SJSA1 (cell line): ENCODE data around the gene EPN2. TPM values are rescaled to one million over a fixed set of nuclear protein-coding genes. Genes with fewer than 3 reads are reported as not detected.
"Not testable (repeated sequence)": the region's sequence is repeated elsewhere in the genome, so short reads cannot be mapped to it uniquely, and the experiment has no call there.

Source experiments
- DNase-seq, 2 experiments: peaks; one replicate each; pipeline ENCODE4 v3.0.0-alpha.2; 2015 to 2020; ENCODE audit warnings: low spot score in 2 of 2, low read depth in 1 of 2
- H3K27ac ChIP-seq: fragments of 250-450 bp; sonication (Bioruptor Pico); 2 replicates; pipeline ENCODE4 v1.5.1; 2020; ENCODE audit warnings: mild to moderate bottlenecking, moderate library complexity
- H3K27me3 ChIP-seq: fragments of 250-450 bp; sonication (Bioruptor Pico); replicated peaks from 2 replicates; pipeline ENCODE4 v1.5.1; 2020; ENCODE audit warnings: mild to moderate bottlenecking, moderate library complexity
- H3K36me3 ChIP-seq: fragments of 250-450 bp; sonication (Bioruptor Pico); 2 replicates; pipeline ENCODE4 v1.5.1; 2020; ENCODE audit warnings: mild to moderate bottlenecking
- H3K4me1 ChIP-seq: fragments of 250-450 bp; sonication (Bioruptor Pico); replicated peaks from 2 replicates; pipeline ENCODE4 v1.6.1; 2021; ENCODE audit warnings: mild to moderate bottlenecking
- H3K4me3 ChIP-seq: fragments of 250-450 bp; sonication (Bioruptor Pico); 2 replicates; pipeline ENCODE4 v1.5.1; 2020; ENCODE audit warnings: mild to moderate bottlenecking
- H3K9me3 ChIP-seq: fragments of 250-450 bp; sonication (Bioruptor Pico); replicated peaks from 2 replicates; pipeline ENCODE4 v1.5.1; 2020; ENCODE audit warnings: mild to moderate bottlenecking
- total RNA-seq: library from RNA; depleted of rRNA; stranded (reverse); fragments of >200 nt; shearing (Covaris generic); gene quantifications from 2 replicates; pipeline ENCODE4 v1.2.3, GENCODE V29; 2014

Gene EPN2
- total RNA-seq, 1 experiment from 2014 or later: 19.9 TPM

DNA sequence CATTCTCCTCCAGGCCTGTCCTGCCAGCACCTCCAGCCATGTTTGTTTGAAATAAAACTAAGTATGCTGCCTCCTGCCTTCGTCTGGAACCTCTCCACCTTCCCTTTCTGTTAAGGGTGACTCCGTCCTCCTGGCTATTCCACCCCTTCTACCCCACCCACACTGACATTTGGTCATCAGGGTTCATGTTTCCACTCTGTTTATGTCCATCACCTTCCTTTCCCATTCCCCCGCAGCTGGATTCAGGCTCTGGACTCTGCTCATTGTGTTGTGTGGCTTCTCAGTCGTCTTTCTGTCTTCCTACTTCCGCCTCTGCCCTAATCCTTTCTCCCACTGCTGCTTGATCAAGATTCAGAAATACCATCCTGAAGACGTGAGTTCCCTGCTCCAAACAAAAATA lies 28.6 kb downstream of the EPN2 start:
- Histone ChIP-seq H3K36me3 (peaks cover 4% of the 10 kb centered on the region; the same call in 1 of the 2 replicates), H3K9me3 (no peaks in the 10 kb centered on the region), H3K27me3 (no peaks in the 10 kb centered on the region), H3K4me3 (no peak overlapping the region), H3K27ac (no peak overlapping the region), H3K4me1 (peaks cover 23% of the 10 kb centered on the region)
- no peak for DNase-seq

DNA sequence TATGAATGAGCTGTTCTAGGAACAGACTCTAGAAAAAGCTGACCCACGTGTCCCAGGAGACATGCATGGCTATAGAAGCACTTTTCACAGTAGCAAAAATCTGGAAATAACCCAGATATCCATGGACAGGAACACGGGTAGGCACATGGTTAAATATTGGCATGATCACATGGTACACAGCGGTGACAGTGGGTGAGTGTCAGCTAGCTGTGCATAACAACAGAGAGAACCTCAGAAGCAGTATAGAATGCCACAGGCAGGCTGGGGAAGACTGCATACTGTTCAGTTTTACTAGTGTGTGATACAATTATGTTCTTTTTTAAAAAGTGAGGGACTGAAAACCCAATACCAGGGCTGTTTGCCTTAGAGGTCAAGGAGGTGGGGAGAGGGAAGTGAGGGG lies 31.4 kb downstream of the EPN2 start:
- no peaks in the 10 kb centered on the region for H3K9me3 ChIP-seq
- no peaks in the 10 kb centered on the region for H3K36me3 ChIP-seq
- H3K27ac ChIP-seq: no peak overlapping the region
- peaks cover 17% of the 10 kb centered on the region for H3K4me1 ChIP-seq
- H3K27me3 ChIP-seq: no peaks in the 10 kb centered on the region
- DNase-seq: no peak
- H3K4me3 ChIP-seq: no peak overlapping the region

DNA sequence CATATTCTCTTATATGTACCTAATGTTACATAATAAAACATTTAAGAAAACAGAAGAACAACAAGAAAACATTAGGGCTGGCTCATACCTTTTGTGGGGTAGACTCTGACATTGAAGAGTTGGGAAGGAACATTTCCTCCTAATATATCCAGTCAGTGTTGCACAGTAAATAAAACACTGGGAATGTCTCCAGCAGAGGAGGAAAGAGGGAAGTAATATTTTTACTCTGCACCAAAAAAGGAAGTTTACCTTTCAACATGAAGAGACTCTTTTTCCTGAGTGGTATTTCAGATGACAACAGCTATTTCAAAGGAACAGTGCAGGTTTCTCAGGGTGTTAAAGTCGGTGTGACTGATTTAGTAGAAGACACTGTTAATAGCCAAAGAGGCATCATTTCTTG lies 31.9 kb downstream of the EPN2 start:
- Histone ChIP-seq H3K27ac (no peak overlapping the region), H3K4me1 (peaks cover 17% of the 10 kb centered on the region), H3K9me3 (no peaks in the 10 kb centered on the region), H3K36me3 (no peaks in the 10 kb centered on the region; the same call in 1 of the 2 replicates), H3K4me3 (no peak overlapping the region), H3K27me3 (no peaks in the 10 kb centered on the region)
- DNase-seq: no peak

DNA sequence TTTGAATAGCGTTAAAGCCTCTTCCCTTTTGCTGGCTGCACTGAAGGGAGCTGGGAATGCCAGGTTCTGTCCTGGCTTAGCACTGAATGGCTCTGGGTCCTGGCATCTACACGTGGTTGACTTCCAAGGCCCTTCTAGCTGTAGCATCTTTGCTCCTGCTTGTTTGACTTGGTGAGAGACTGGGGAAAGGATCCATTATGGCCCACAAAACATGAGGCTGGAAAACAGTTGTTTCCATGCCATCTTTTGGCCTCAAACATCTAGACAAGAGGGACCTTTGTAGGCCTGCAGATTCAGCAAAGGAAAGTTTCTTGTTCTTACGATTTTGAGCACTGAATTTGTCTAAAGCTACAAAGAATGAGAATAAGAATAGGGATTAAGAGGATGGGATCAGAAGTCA lies 32.5 kb downstream of the EPN2 start:
- Histone ChIP-seq H3K36me3 (peaks cover 3% of the 10 kb centered on the region; the same call in 1 of the 2 replicates), H3K9me3 (no peaks in the 10 kb centered on the region), H3K27me3 (no peaks in the 10 kb centered on the region), H3K27ac (no peak overlapping the region), H3K4me1 (peaks cover 11% of the 10 kb centered on the region), H3K4me3 (no peak overlapping the region)
- no peak for DNase-seq

DNA sequence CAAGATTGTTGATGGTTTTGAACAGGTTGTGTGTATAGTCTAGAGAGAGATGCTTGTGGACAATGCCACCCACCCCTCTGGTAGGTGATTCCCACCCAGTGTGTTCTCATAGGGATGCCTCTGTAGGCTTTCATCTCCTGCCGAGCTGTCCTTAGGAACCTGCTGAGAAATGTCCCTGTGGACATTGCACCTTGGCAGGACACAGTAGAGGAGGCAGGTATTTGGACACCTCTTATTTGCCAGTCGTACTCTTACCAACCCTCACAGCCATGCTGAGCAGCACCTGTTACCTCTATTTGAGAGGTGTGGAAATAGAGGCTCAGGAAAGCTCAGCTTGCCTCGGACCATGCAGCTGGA lies 33.2 kb downstream of the EPN2 start:
- H3K4me1 ChIP-seq: peaks cover 10% of the 10 kb centered on the region; the same call in 1 of the 2 replicates
- DNase-seq: no peak
- H3K27ac ChIP-seq: no peak overlapping the region
- peaks cover 3% of the 10 kb centered on the region; the same call in 1 of the 2 replicates for H3K36me3 ChIP-seq
- no peaks in the 10 kb centered on the region for H3K27me3 ChIP-seq
- H3K4me3 ChIP-seq: no peak overlapping the region
- no peaks in the 10 kb centered on the region for H3K9me3 ChIP-seq

DNA sequence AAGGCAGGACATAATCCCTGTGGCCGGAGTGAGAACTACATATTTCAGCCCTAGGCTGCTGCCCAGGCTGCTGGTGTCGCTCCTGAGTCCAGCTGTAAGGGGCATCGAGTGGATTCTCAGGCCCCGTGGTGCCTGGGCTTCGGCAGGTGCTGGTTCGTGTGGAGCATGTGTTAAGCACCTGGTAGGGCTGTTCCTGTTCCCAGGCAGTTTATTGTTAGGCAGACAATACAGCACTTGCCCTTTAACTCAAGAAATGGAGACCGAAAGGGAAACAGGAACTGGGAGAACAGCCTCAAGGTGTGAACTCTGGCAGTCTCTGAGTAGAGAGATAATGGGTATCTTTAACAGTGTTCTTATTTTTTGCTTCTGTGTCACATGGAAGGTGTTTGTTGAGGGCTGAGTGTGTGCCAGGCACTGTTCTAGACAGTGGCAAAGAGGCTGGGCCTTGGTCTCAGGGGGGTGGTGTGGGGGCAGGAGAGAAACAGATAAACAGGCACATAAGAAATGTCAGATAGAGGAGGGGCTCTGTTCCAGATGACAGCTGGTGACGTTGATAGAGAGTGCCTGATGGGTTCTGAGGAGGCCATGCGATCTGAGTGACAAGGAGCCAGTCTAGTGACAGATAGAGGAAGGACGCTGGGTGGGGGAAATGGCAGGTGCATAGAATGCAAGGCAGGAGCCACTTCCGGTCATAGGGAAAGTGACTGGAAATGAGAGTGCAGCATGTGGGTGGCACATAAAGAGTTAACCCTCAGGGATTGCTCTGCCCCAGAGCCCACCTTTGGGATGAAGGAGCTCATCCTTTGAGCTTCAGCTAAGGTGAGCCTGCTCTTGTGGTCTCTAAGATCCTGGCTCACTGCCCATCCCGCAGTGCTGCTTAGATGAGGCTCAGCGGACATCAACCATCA lies 33.8 kb downstream of the EPN2 start:
- no peak overlapping the region for H3K4me3 ChIP-seq
- peaks cover 10% of the 10 kb centered on the region; the same call in 1 of the 2 replicates for H3K4me1 ChIP-seq
- no peaks in the 10 kb centered on the region for H3K27me3 ChIP-seq
- no peaks in the 10 kb centered on the region for H3K9me3 ChIP-seq
- peaks cover 3% of the 10 kb centered on the region; the same call in 1 of the 2 replicates for H3K36me3 ChIP-seq
- H3K27ac ChIP-seq: no peak overlapping the region
- DNase-seq: no peak

DNA sequence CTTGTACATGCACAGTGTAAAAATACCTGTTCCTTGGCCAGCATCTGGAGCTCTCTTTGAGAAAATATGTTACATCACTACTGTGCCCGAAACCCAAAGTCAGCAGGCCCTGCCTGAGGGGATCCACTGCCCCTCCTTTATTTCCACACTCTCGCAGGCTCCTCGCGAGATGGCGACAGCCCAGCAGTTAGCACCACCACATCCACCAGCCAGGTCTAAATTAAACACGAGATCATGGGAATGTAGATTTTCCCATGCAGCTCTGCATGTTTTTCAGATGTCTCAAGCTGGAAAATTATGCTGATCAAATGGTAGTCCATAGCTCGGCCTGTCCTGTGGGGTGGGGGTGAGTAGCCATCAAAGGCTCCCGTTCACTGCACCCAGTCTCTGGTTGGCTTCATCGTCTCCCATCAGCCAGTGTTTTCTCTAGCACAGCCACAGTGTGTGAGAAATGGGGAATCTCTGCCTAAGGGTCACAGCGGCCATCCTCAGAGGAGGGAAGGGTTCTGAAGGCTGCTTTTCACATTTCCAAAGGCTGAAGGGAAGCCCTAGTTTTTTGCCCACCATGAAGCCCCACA lies 34.7 kb downstream of the EPN2 start:
- Histone ChIP-seq H3K9me3 (no peaks in the 10 kb centered on the region; the same call in 1 of the 2 replicates), H3K27ac (no peak overlapping the region), H3K4me3 (no peak overlapping the region), H3K36me3 (peaks cover 3% of the 10 kb centered on the region; the same call in 1 of the 2 replicates), H3K4me1 (peaks cover 10% of the 10 kb centered on the region; the same call in 1 of the 2 replicates), H3K27me3 (no peaks in the 10 kb centered on the region)
- no peak for DNase-seq

DNA sequence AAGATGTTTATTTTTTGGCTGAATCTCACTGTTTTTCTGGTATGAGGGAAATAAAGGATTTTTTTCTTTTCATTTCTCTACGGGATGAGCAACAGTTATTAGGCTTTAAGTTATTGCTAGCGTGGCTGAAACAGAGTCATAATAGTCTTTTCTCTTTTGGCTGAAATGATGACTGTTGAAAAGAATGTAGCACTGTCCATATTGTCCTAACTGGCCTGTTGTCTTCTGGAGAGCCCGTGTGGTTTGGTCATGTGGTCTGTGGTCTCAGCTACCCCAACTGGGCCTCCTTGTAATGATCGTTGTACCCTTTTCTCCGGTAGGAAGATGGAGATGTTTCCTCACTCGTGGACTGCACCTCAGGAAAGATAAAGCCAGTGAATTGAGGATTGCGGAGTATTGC lies 36.6 kb downstream of the EPN2 start:
- Histone ChIP-seq H3K27ac (no peak overlapping the region), H3K36me3 (peaks cover 3% of the 10 kb centered on the region; the same call in 1 of the 2 replicates), H3K27me3 (no peaks in the 10 kb centered on the region), H3K4me3 (no peak overlapping the region), H3K4me1 (peaks cover 10% of the 10 kb centered on the region; the same call in 1 of the 2 replicates), H3K9me3 (no peaks in the 10 kb centered on the region; the same call in 1 of the 2 replicates)
- DNase-seq: no peak

DNA sequence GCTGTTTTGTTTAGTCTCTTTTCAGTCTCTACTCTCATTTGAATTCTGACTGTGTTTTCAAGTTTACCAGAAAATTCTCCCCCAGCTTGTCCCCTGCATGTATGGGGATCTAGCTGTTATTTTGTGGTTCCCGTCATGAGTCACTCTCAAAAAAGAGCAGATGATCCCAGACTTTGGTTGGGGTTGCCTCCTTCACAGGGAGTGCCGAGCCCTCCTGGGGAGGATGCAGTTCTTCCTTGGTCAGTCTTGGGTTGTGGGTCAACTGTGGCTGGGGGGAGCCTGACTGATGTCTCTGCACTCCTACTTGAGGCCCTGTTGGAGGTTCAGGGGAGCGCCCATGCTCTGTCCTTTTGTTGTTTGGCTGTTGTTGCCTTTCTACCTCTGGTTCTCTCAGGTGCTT lies 37.7 kb downstream of the EPN2 start:
- H3K36me3 ChIP-seq: peaks cover 3% of the 10 kb centered on the region; the same call in 1 of the 2 replicates

DNA sequence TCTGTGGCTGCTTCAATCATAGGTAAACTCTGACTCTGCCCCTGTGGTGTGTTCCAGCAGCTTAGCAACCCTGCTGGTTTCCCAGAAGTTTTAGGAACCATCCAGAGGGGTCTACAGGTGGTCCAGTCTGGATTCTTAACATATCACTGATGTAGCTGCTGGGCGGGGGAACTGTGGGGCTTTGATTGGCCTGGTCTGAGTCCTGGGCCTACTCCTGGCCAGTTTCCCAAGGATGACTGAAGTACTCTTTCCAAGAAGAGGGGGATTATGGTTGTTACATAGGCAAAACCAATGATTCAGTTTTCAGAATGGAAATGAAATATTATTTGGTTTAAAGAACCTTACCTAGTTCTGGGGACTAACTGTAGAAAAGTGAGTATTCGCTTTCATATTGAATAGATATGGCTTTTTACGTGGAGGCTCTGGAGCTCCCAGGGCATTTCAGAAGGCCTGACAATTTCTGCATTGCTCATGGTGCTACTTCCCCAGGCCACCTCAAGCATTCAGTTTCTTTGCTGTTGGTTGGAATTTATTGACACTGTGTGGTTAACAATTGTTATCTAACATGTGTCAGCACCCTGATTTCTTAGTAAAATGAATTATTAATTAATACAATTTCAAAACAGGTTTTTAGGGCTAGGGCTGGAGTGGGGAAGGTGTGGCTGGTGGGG lies 38.4 kb downstream of the EPN2 start:
- H3K27me3 ChIP-seq: no peaks in the 10 kb centered on the region
- H3K36me3 ChIP-seq: peaks cover 6% of the 10 kb centered on the region; the same call in 1 of the 2 replicates
- DNase-seq: no peak
- H3K4me3 ChIP-seq: no peak overlapping the region
- peaks cover 10% of the 10 kb centered on the region; the same call in 1 of the 2 replicates for H3K4me1 ChIP-seq
- H3K27ac ChIP-seq: no peak overlapping the region
- no peaks in the 10 kb centered on the region; the same call in 1 of the 2 replicates for H3K9me3 ChIP-seq

More for the DNA sequence above, 37.7 kb downstream of the EPN2 start:
- H3K27me3 ChIP-seq: no peaks in the 10 kb centered on the region
- H3K9me3 ChIP-seq: no peaks in the 10 kb centered on the region; the same call in 1 of the 2 replicates
- no peak overlapping the region for H3K27ac ChIP-seq
- no peak overlapping the region for H3K4me3 ChIP-seq
- no peak for DNase-seq
- H3K4me1 ChIP-seq: peaks cover 10% of the 10 kb centered on the region; the same call in 1 of the 2 replicates

DNA sequence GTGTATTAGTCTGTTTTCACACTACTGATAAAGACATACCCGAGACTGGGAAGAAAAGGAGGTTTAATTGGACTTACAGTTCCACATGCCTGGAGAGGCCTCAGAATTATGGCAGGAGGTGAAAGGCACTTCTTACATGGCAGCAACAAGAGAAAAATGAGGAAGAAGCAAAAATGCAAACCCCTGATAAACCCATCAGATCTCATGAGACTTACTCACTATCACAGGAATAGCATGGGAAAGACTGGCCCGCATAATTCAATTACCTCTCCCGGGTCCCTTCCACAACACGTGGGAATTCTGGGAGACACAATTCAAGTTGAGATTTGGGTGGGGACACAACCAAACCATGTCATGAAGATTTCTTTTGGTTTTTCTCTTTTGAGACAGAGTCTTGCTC lies 41.1 kb downstream of the EPN2 start:
- H3K4me1 ChIP-seq, H3K9me3 ChIP-seq, DNase-seq, H3K27me3 ChIP-seq, H3K36me3 ChIP-seq, H3K4me3 ChIP-seq, H3K27ac ChIP-seq: not testable (repeated sequence)

DNA sequence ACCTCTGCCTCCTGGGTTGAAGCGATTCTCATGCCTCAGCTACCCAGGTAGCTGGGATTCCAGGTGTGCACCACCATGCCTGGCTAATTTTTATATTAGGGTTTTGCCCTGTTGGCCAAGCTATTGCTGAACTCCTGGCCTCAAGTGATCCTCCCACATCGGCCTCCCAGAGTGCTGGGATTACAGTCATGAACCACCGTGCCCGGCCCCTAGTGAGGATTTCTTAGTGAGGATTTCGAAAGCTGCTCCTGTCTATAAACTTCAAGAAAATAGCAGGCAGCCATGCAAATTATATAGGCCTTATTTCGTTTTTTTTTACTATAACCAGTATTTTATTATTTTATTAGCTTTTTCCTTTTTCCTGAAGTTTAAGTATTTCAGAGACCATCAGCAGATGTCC lies 41.6 kb downstream of the EPN2 start:
- Histone ChIP-seq H3K4me1 (peaks cover 3% of the 10 kb centered on the region; the same call in 1 of the 2 replicates), H3K4me3 (no peak overlapping the region), H3K27me3 (no peaks in the 10 kb centered on the region), H3K9me3 (no peaks in the 10 kb centered on the region; the same call in 1 of the 2 replicates), H3K27ac (no peak overlapping the region), H3K36me3 (peaks cover 11% of the 10 kb centered on the region; the same call in 1 of the 2 replicates)
- no peak for DNase-seq

DNA sequence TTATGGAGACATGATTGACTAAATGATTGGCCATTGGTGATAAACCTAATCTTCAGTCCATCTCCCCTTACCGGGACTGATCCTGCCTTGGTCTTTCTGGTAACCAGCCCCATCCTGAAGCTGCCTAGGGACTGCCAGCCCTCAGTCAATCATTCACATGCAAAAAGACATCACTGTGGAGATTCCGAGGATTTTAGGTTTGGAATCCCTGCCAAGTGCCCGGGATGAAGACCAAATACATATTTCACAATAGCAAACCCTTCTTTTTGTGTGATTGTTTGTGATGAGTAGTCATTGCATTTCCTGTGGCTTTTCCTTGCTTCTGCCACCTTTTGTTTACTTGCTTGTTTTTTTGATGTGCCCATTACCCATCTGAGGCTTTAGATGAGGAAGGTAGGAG lies 44.0 kb downstream of the EPN2 start:
- no peak for DNase-seq
- Histone ChIP-seq H3K4me1 (no peaks in the 10 kb centered on the region), H3K4me3 (no peak overlapping the region), H3K9me3 (no peaks in the 10 kb centered on the region; the same call in 1 of the 2 replicates), H3K36me3 (peaks cover 12% of the 10 kb centered on the region; the same call in 1 of the 2 replicates), H3K27me3 (no peaks in the 10 kb centered on the region), H3K27ac (no peak overlapping the region)
